ENCODE data around the gene ZBTB7B. TPM values are rescaled to one million over a fixed set of nuclear protein-coding genes. Genes with fewer than 3 reads are reported as not detected.
A peak's percentile ranks its signal among the peaks of the same experiment; 100 is the strongest.

Gene ZBTB7B
- total and polyA plus RNA-seq, 2 donors (not counting 1 experiment from before 2014, with no cell fraction given) = 55.7 to 67.3 TPM

GRCh38 chr1:155009221-155009711 is 6.7 kb downstream of the ZBTB7B start:
- 93% methylated on average over 9 of the region's 12 CpGs for WGBS (ENCODE audit: insufficient coverage)
- Mint-ChIP-seq H3K4me1 (peaks cover 81% of the 10 kb centered on the region), H3K9me3 (ENCODE audit: insufficient read depth) (no peaks in the 10 kb centered on the region), H3K27me3 (no peaks in the 10 kb centered on the region), H3K27ac (peak overlapping the region; percentile 82), H3K4me3 (no peak overlapping the region)
- H3K79me2 ChIP-seq (ENCODE audit: control insufficient read depth, insufficient read depth, low read length) = peaks cover 49% of the 10 kb centered on the region
- H3K9me3 ChIP-seq (ENCODE audit: control extremely low read depth in 1 of 3, control insufficient read depth in 2 of 3, insufficient read depth in 1 of 3, low read length in 2 of 3) = no peaks in the 10 kb centered on the region
- intact Hi-C loops (cut with micrococcal nuclease) = no loop called here
- peak overlapping the region; percentile 61 for H3K4me2 ChIP-seq (replicated peaks; ENCODE audit: low read depth, low read length, poor library complexity, severe bottlenecking)
- H3K27me3 ChIP-seq (replicated peaks in 1 of 4; ENCODE audit: control extremely low read depth in 1 of 4, control insufficient read depth in 3 of 4, insufficient read depth in 4 of 4, low read length in 3 of 4) = no peaks in the 10 kb centered on the region
- H3K27ac ChIP-seq (ENCODE audit: low read length in 2 of 2) = no peak overlapping the region
- no peak overlapping the region for H3K4me3 ChIP-seq (ENCODE audit: control extremely low read depth in 1 of 5, extremely low read depth in 1 of 5, insufficient read depth in 1 of 5, low read depth in 2 of 5, low read length in 4 of 5)
- TF ChIP-seq CTCF (IDR thresholded peaks at IDR 0.05) (no peak), EZH2 (IDR thresholded peaks at IDR 0.05; ENCODE audit: borderline replicate concordance, insufficient read depth, low read depth, low read length, poor library complexity, severe bottlenecking) (no peak)
- ATAC-seq (ENCODE audit: low read depth) = no peak
- H2AFZ ChIP-seq (ENCODE audit: insufficient read depth, low read depth, low read length, poor library complexity, severe bottlenecking) = no peak overlapping the region
- H3K36me3 ChIP-seq (replicated peaks in 1 of 2; ENCODE audit: control extremely low read depth in 1 of 2, control insufficient read depth in 1 of 2, extremely low read depth in 1 of 2, insufficient read depth in 2 of 2, low read length in 1 of 2) = peaks cover 0 to 15% of the 10 kb centered on the region in 2 experiments
- CTCF ChIA-PET = interaction anchor here (17.4 to 18.4 kb wide), 2 partner anchors 5 to 9 kb away, joined by 295 read pairs; partner anchors contain the start of genes LENEP and ZBTB7B
- H4K20me1 ChIP-seq (ENCODE audit: control insufficient read depth, insufficient read depth, low read length, poor library complexity, severe bottlenecking) = peaks cover 35% of the 10 kb centered on the region
- H3K4me1 ChIP-seq (ENCODE audit: control insufficient read depth in 2 of 2, insufficient read depth in 2 of 2, low read length in 2 of 2) = peaks cover 100% of the 10 kb centered on the region in 2 donors
- DNase-seq = no peak
- POLR2A ChIA-PET = no interaction called here
- H3K9ac ChIP-seq (ENCODE audit: low read length) = no peak overlapping the region

- H3K27ac ChIP-seq (ENCODE audit: low read length in 2 of 2) = no peak overlapping the region
- intact Hi-C loops (cut with micrococcal nuclease) = no loop called here
- H3K4me2 ChIP-seq (replicated peaks; ENCODE audit: low read depth, low read length, poor library complexity, severe bottlenecking) = peak overlapping the region; percentile 61
- H3K79me2 ChIP-seq (ENCODE audit: control insufficient read depth, insufficient read depth, low read length) = peaks cover 44% of the 10 kb centered on the region
- H3K9me3 ChIP-seq (ENCODE audit: control extremely low read depth in 1 of 3, control insufficient read depth in 2 of 3, insufficient read depth in 1 of 3, low read length in 2 of 3) = no peaks in the 10 kb centered on the region
- no peaks in the 10 kb centered on the region for H3K9me3 Mint-ChIP-seq (ENCODE audit: insufficient read depth)
- H3K27me3 ChIP-seq (replicated peaks in 1 of 4; ENCODE audit: control extremely low read depth in 1 of 4, control insufficient read depth in 3 of 4, insufficient read depth in 4 of 4, low read length in 3 of 4) = no peaks in the 10 kb centered on the region
- H3K9ac ChIP-seq (ENCODE audit: low read length) = no peak overlapping the region
- peaks cover 99 to 100% of the 10 kb centered on the region in 2 donors for H3K4me1 ChIP-seq (ENCODE audit: control insufficient read depth in 2 of 2, insufficient read depth in 2 of 2, low read length in 2 of 2)
- CTCF ChIA-PET = interaction anchor here (17.4 kb wide), 1 partner anchor 10 kb away, joined by 295 read pairs; the partner anchor contains the start of genes LENEP and ZBTB7B
- H3K4me3 ChIP-seq (ENCODE audit: control extremely low read depth in 1 of 5, extremely low read depth in 1 of 5, insufficient read depth in 1 of 5, low read depth in 2 of 5, low read length in 4 of 5) = no peak overlapping the region
- peak overlapping the region; percentile 14 for H3K4me3 Mint-ChIP-seq
- H3K4me1 Mint-ChIP-seq = peaks cover 80% of the 10 kb centered on the region
- peaks cover 35% of the 10 kb centered on the region for H4K20me1 ChIP-seq (ENCODE audit: control insufficient read depth, insufficient read depth, low read length, poor library complexity, severe bottlenecking)
- H3K36me3 ChIP-seq (replicated peaks in 1 of 2; ENCODE audit: control extremely low read depth in 1 of 2, control insufficient read depth in 1 of 2, extremely low read depth in 1 of 2, insufficient read depth in 2 of 2, low read length in 1 of 2) = peaks cover 0 to 19% of the 10 kb centered on the region in 2 experiments
- no peak for ATAC-seq (ENCODE audit: low read depth)
- no peak for DNase-seq
- no peak overlapping the region for H2AFZ ChIP-seq (ENCODE audit: insufficient read depth, low read depth, low read length, poor library complexity, severe bottlenecking)
- TF ChIP-seq CTCF (IDR thresholded peaks at IDR 0.05) (no peak), EZH2 (IDR thresholded peaks at IDR 0.05; ENCODE audit: borderline replicate concordance, insufficient read depth, low read depth, low read length, poor library complexity, severe bottlenecking) (no peak)
- POLR2A ChIA-PET = interaction anchor here (0.6 kb wide), 1 partner anchor 35 kb away, joined by 3 read pairs; the partner anchor contains the start of gene CKS1B
- WGBS (ENCODE audit: insufficient coverage) = 100% methylated on average over 2 of the region's 5 CpGs
- H3K27me3 Mint-ChIP-seq = no peaks in the 10 kb centered on the region
- peak overlapping the region; percentile 82 for H3K27ac Mint-ChIP-seq
Measured at GRCh38 chr1:155009742-155010141, 7.1 kb downstream of the ZBTB7B start.
